Measurements from ENCODE around the gene LPAR3.

- TF ChIP-seq POLR2AphosphoS5 (IDR thresholded peaks at IDR 0.05; ENCODE audit: low read depth, low read length) (no peak), POLR2A (IDR thresholded peaks at IDR 0.05; ENCODE audit: low read depth, low read length) (no peak), PAX5 (IDR thresholded peaks at IDR 0.05; ENCODE audit: insufficient read depth, low read length, severe bottlenecking) (no peak), TAF1 (IDR thresholded peaks at IDR 0.05; ENCODE audit: low read depth, low read length) (no peak), SPI1 (IDR thresholded peaks at IDR 0.05; ENCODE audit: low read depth, low read length) (peak; percentile 81)
Observed at GRCh38 chr1:84800090-84801073, 92.6 kb downstream of the LPAR3 start.

Measured in GM12891 (cell line).